AG04450 (cell line): ENCODE data around the gene SLCO3A1. TPM values are rescaled to one million over a fixed set of nuclear protein-coding genes. Genes with fewer than 3 reads are reported as not detected.

Experiments used
- CTCF ChIA-PET: fragments of 300-600, 350-600 bp; formaldehyde crosslinking; extraction: SDS; loops from one replicate; lab custom pipeline; 2022; ENCODE audit warnings: antibody characterized with exemption, inconsistent platforms; lab: Charles Lee
- POLR2A ChIA-PET: fragments of 350-600 bp; formaldehyde crosslinking; extraction: SDS; loops from one replicate; lab custom pipeline; 2021; ENCODE audit warnings: antibody characterized with exemption, inconsistent platforms; lab: Yijun Ruan, JAX
- DNase-seq: peaks from one replicate; pipeline ENCODE4 v3.0.0-alpha.2; 2011; ENCODE audit warnings: low read depth, low spot score
- H3K27ac ChIP-seq: one replicate; pipeline ENCODE4 v1.5.1; 2012; ENCODE audit warnings: low read depth, low read length, control low read depth
- H3K27me3 ChIP-seq: one replicate; pipeline ENCODE4 v1.6.0; 2012; ENCODE audit warnings: low read length; ENCODE audit not compliant: control insufficient read depth, insufficient read depth
- H3K4me3 ChIP-seq: 2 replicates; pipeline ENCODE4 v1.5.1; 2011; ENCODE audit warnings: mild to moderate bottlenecking, low read depth, low read length, control low read depth
- H3K9me3 ChIP-seq: 2 replicates; pipeline ENCODE4 v1.5.1; 2012; ENCODE audit warnings: low read length; ENCODE audit not compliant: control insufficient read depth, insufficient read depth
- polyA plus RNA-seq: library from polyadenylated mRNA; depleted of rRNA; stranded (reverse); fragments of >200 nt; gene quantifications from 2 replicates; pipeline ENCODE4 v1.2.3, GENCODE V29; 2011
- TF ChIP-seq, protein P1 (sequence below): IDR thresholded peaks from 2 replicates; pipeline ENCODE4 v1.5.1; 2011; ENCODE audit warnings: low read depth, low read length, control low read depth, inconsistent platforms

SLCO3A1 gene
- polyA plus RNA-seq, 1 experiment, result 7.6 TPM

DNA sequence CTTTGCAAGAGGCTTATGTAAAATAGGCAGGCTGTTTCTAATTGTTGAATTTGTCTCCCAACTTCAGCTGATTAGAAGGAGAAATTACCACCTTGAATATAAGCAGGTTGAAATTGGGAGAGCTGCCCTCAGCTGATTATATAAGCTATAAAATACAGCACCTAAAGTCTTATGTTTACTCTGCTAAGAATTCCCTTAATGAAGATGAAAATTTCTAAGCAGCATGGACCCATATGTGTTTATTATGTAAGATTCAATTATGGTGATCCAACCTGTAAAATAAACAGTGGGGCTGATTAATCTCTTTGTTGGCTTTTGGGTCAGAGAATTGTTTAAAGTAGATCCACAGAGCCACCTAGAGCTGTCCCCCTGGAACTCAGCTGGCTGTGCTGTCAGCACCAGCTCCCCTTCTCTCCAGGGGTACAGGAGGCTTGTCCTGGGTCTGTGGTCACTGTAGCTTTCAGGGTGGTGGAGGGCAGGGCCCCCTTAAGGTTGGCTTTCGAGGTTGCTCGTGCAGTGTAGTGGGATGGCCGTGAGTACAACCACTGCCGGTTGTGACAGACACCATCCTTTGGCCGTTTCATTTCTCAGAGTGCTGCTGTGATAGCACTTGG lies 9.5 kb downstream of the SLCO3A1 start:
- ChIA-PET CTCF (interaction anchor here (1.4 to 1.6 kb wide), 4 partner anchors 9 to 215 kb away, joined by 4 to 11 read pairs (median 7); partner anchors contain the start of gene SLCO3A1), POLR2A (no interaction called here)
- H3K4me3 ChIP-seq, result no peak overlapping the region
- DNase-seq, result no peak
- no peaks in the 10 kb centered on the region for H3K9me3 ChIP-seq
- H3K27me3 ChIP-seq, result no peaks in the 10 kb centered on the region
- TF ChIP-seq, protein P1, sequence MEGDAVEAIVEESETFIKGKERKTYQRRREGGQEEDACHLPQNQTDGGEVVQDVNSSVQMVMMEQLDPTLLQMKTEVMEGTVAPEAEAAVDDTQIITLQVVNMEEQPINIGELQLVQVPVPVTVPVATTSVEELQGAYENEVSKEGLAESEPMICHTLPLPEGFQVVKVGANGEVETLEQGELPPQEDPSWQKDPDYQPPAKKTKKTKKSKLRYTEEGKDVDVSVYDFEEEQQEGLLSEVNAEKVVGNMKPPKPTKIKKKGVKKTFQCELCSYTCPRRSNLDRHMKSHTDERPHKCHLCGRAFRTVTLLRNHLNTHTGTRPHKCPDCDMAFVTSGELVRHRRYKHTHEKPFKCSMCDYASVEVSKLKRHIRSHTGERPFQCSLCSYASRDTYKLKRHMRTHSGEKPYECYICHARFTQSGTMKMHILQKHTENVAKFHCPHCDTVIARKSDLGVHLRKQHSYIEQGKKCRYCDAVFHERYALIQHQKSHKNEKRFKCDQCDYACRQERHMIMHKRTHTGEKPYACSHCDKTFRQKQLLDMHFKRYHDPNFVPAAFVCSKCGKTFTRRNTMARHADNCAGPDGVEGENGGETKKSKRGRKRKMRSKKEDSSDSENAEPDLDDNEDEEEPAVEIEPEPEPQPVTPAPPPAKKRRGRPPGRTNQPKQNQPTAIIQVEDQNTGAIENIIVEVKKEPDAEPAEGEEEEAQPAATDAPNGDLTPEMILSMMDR, result no peak
- no peak overlapping the region for H3K27ac ChIP-seq

DNA sequence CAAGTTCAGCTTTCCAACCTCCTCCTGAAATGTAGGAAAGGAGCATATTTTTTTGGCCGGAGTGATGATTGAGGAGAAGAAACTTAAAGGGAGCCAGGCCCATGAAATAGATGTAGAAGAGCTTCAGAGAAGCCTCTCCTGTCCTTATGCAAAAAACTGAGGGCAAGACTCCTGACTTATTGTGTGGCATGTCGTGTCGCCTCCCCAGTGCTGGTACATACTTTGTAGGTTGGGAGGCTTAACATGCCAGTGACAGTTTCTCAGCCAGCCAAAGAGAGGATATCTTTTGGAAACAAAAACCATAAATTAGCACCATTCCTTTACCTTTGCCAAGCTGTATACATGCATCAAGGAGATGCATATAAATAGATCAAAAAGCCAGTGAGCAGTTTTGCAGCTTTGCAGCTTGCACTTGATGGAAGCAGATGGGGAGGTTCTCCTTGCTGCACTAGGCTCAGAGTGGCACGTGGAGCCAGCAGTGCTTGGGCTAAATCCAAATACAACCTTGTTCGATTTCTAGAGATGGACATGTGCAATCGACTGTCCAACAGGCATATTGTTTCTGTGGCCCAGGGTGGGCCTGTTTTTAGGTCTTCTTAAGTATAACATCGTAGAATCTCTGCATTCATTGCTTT lies 10.2 kb downstream of the SLCO3A1 start:
- ChIA-PET POLR2A (no interaction called here), CTCF (interaction anchor here (1.4 to 1.6 kb wide), 3 partner anchors 10 to 14 kb away, joined by 7 to 11 read pairs (median 7); partner anchors contain the start of gene SLCO3A1)

DNA sequence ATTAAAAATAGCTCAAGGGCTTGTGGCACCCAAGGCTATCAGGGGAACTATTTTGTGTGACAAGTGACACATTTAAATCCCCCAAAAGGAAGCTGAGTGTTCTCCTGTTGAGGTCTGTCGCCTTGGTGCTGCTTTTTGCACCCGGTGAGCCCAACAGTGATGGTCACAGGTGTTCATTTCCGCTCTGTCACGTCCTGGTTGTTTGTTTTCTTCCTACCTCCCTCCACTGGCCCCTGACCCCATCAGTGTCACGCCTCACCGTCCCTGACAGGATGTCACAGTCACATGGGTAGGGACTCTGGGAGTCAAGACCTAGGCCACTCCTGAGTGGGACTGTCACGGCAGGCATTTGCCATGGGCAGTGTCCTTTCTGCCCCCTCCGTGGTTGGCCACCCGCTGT lies 11.2 kb downstream of the SLCO3A1 start:
- H3K27me3 ChIP-seq, result no peaks in the 10 kb centered on the region
- ChIA-PET POLR2A (no interaction called here), CTCF (interaction anchor here (0.7 to 4.5 kb wide), 3 partner anchors 10 to 120 kb away, joined by 5 to 36 read pairs (median 27); partner anchors contain the start of gene SLCO3A1)
- DNase-seq, result no peak
- TF ChIP-seq, protein P1, result no peak
- no peaks in the 10 kb centered on the region for H3K9me3 ChIP-seq
- no peak overlapping the region for H3K27ac ChIP-seq
- no peak overlapping the region for H3K4me3 ChIP-seq

More for the DNA sequence above, 10.2 kb downstream of the SLCO3A1 start:
- no peak for DNase-seq
- Histone ChIP-seq H3K27me3 (no peaks in the 10 kb centered on the region), H3K9me3 (no peaks in the 10 kb centered on the region), H3K27ac (no peak overlapping the region), H3K4me3 (no peak overlapping the region)
- TF ChIP-seq, protein P1, result no peak

DNA sequence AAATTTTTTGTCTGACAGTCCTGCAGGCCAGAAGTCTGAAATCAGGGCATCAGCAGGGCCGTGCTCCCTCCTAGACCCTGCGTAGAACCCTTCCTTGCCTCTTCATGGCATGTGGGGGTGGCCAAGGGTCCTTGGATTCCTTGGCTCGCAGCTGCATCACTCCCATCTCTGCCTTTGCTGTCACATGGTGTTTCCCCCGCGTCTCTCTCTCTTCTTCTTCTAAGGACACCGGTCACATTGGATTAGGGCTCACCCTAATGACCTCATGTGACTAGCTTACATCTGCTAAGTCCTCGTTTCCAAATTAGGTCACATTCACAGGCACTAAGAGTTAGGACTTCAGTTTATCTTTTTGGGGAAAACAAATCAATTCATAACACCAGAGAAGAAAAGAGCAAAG lies 12.0 kb downstream of the SLCO3A1 start:
- Histone ChIP-seq H3K4me3 (no peak overlapping the region), H3K9me3 (no peaks in the 10 kb centered on the region), H3K27ac (no peak overlapping the region), H3K27me3 (no peaks in the 10 kb centered on the region)
- TF ChIP-seq, protein P1, result no peak
- ChIA-PET POLR2A (no interaction called here), CTCF (interaction anchor here (0.7 to 4.5 kb wide), 3 partner anchors 10 to 16 kb away, joined by 3 to 36 read pairs (median 27); partner anchors contain the start of gene SLCO3A1)
- DNase-seq, result no peak

DNA sequence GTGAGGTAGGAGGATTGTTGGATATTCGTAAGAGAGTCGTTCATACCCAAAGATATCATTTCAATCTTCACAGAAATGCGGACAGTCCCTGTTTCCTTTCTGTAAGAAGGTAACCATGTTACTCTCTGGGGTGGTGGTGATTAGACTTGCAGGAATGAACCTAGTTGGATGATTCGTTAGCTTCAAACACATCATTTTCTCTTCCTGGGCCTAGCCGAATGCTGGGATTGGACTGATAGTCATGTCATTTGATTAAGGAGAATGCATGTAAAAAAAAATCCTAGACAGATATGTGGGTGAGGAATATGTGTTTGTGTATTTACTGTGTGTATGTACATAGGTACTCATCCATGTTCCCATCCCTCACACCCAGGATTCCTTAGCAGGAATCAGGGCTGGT lies 12.4 kb downstream of the SLCO3A1 start:
- TF ChIP-seq, protein P1, result no peak
- H3K4me3 ChIP-seq, result no peak overlapping the region
- H3K9me3 ChIP-seq, result no peaks in the 10 kb centered on the region
- ChIA-PET POLR2A (no interaction called here), CTCF (interaction anchor here (1.4 to 4.5 kb wide), 3 partner anchors 11 to 17 kb away, joined by 5 to 36 read pairs (median 27); partner anchors contain the start of gene SLCO3A1)
- H3K27ac ChIP-seq, result no peak overlapping the region
- no peaks in the 10 kb centered on the region for H3K27me3 ChIP-seq
- no peak for DNase-seq
